HFF-Myc (cell line): Measurements from ENCODE around the gene AKAP6.

Experiments
- DNase-seq: peaks from one replicate; pipeline ENCODE4 v3.0.0-alpha.2; 2011; ENCODE audit warnings: low read depth; ENCODE audit errors: extremely low read depth
- H3K4me3 ChIP-seq: replicated peaks from 2 replicates; pipeline ENCODE4 v1.5.1; 2011; ENCODE audit warnings: low read depth, mild to moderate bottlenecking, control low read depth, low read length
- CTCF ChIP-seq: IDR thresholded peaks from 2 replicates; pipeline ENCODE4 v1.5.1; 2012; ENCODE audit warnings: mild to moderate bottlenecking, low read depth, low read length, control low read depth; ENCODE audit errors: missing control alignments

AKAP6 gene

GRCh38 chr14:32428875-32429274, 99.8 kb downstream of the AKAP6 start:
- no peak for DNase-seq
- H3K4me3 ChIP-seq: no peak overlapping the region
- TF ChIP-seq CTCF: no peak

- no peak overlapping the region for H3K4me3 ChIP-seq
- no peak for DNase-seq
- no peak for TF ChIP-seq CTCF
These were observed 101.2 kb downstream of the AKAP6 start for GRCh38 chr14:32430326-32430725.

GRCh38 chr14:32432813-32433538, 103.9 kb downstream of the AKAP6 start:
- TF ChIP-seq CTCF: no peak
- DNase-seq: no peak
- no peak overlapping the region for H3K4me3 ChIP-seq

- TF ChIP-seq CTCF: no peak
- no peak for DNase-seq
- H3K4me3 ChIP-seq: no peak overlapping the region
These were observed 105.1 kb downstream of the AKAP6 start for GRCh38 chr14:32434180-32434579.

- DNase-seq: no peak
- no peak for TF ChIP-seq CTCF
- no peak overlapping the region for H3K4me3 ChIP-seq
These were observed 105.8 kb downstream of the AKAP6 start for GRCh38 chr14:32434880-32435279.

GRCh38 chr14:32435411-32435810, 106.3 kb downstream of the AKAP6 start:
- no peak overlapping the region for H3K4me3 ChIP-seq
- TF ChIP-seq CTCF: no peak
- DNase-seq: no peak

GRCh38 chr14:32436993-32437392, 107.9 kb downstream of the AKAP6 start:
- no peak for TF ChIP-seq CTCF
- no peak for DNase-seq

More at GRCh38 chr14:32436993-32437392, 107.9 kb downstream of the AKAP6 start:
- H3K4me3 ChIP-seq: no peak overlapping the region
